ENCODE data around the gene STX18.

STX18 gene

GRCh38 chr4:4539481-4539880 is 2.4 kb downstream of the STX18 start:
- Histone ChIP-seq H3K36me3 (ENCODE audit: insufficient read depth, low read length) (no peaks in the 10 kb centered on the region), H3K27ac (ENCODE audit: low read length) (no peak overlapping the region), H3K9ac (ENCODE audit: low read depth, low read length) (no peak overlapping the region), H3K9me3 (ENCODE audit: insufficient read depth, low read length, severe bottlenecking) (no peaks in the 10 kb centered on the region), H4K20me1 (ENCODE audit: insufficient read depth, low read length) (peaks cover 24% of the 10 kb centered on the region; the same call in 1 of the 2 replicates), H3K79me2 (ENCODE audit: insufficient read depth, low read length) (peaks cover 84% of the 10 kb centered on the region), H2AFZ (ENCODE audit: low read depth, low read length) (no peak overlapping the region), H3K4me2 (ENCODE audit: insufficient read depth, low read length) (peak overlapping the region; percentile 89; the same call in 1 of the 2 replicates), H3K27me3 (ENCODE audit: insufficient read depth, low read length, poor library complexity) (no peaks in the 10 kb centered on the region), H3K4me3 (ENCODE audit: low read depth in 1 of 2, low read length in 2 of 2) (no peak overlapping the region; a peak in 1 of 4 replicates), H3K4me1 (ENCODE audit: insufficient read depth, low read length) (peaks cover 37% of the 10 kb centered on the region)
- no peak for TF ChIP-seq CTCF (IDR thresholded peaks at IDR 0.05; ENCODE audit: borderline replicate concordance, extremely low read depth, low read length, poor library complexity, severe bottlenecking)
- no peak for TF ChIP-seq EZH2 (IDR thresholded peaks at IDR 0.05; ENCODE audit: borderline replicate concordance, low read depth, low read length, severe bottlenecking)
- ATAC-seq (ENCODE audit: insufficient read depth, low read depth) (no peak), DNase-seq (no peak)

- Histone ChIP-seq H3K4me2 (ENCODE audit: insufficient read depth, low read length) (no peak overlapping the region), H3K27ac (ENCODE audit: low read length) (no peak overlapping the region), H4K20me1 (ENCODE audit: insufficient read depth, low read length) (peaks cover 39% of the 10 kb centered on the region; the same call in 1 of the 2 replicates), H3K4me3 (ENCODE audit: low read depth in 1 of 2, low read length in 2 of 2) (no peak overlapping the region), H3K9ac (ENCODE audit: low read depth, low read length) (no peak overlapping the region), H3K4me1 (ENCODE audit: insufficient read depth, low read length) (peaks cover 17% of the 10 kb centered on the region), H2AFZ (ENCODE audit: low read depth, low read length) (no peak overlapping the region), H3K9me3 (ENCODE audit: insufficient read depth, low read length, severe bottlenecking) (no peaks in the 10 kb centered on the region), H3K27me3 (ENCODE audit: insufficient read depth, low read length, poor library complexity) (no peaks in the 10 kb centered on the region), H3K79me2 (ENCODE audit: insufficient read depth, low read length) (peaks cover 96% of the 10 kb centered on the region), H3K36me3 (ENCODE audit: insufficient read depth, low read length) (no peaks in the 10 kb centered on the region)
- ATAC-seq (ENCODE audit: insufficient read depth, low read depth) (no peak), DNase-seq (no peak)
- TF ChIP-seq EZH2 (IDR thresholded peaks at IDR 0.05; ENCODE audit: borderline replicate concordance, low read depth, low read length, severe bottlenecking) (no peak), CTCF (IDR thresholded peaks at IDR 0.05; ENCODE audit: borderline replicate concordance, extremely low read depth, low read length, poor library complexity, severe bottlenecking) (no peak)
Observed at GRCh38 chr4:4535590-4535989, 6.3 kb downstream of the STX18 start.

- Histone ChIP-seq H3K36me3 (ENCODE audit: insufficient read depth, low read length) (0 out of 2 replicates have a peak, but pooled peaks cover under 1% of the 10 kb centered on the region), H3K9ac (ENCODE audit: low read depth, low read length) (no peak overlapping the region), H3K4me1 (ENCODE audit: insufficient read depth, low read length) (peaks cover 7% of the 10 kb centered on the region), H3K9me3 (ENCODE audit: insufficient read depth, low read length, severe bottlenecking) (no peaks in the 10 kb centered on the region), H3K79me2 (ENCODE audit: insufficient read depth, low read length) (peaks cover 90% of the 10 kb centered on the region), H3K27me3 (ENCODE audit: insufficient read depth, low read length, poor library complexity) (no peaks in the 10 kb centered on the region), H3K27ac (ENCODE audit: low read length) (no peak overlapping the region), H4K20me1 (ENCODE audit: insufficient read depth, low read length) (peaks cover 38% of the 10 kb centered on the region; the same call in 1 of the 2 replicates), H2AFZ (ENCODE audit: low read depth, low read length) (no peak overlapping the region), H3K4me3 (ENCODE audit: low read depth in 1 of 2, low read length in 2 of 2) (no peak overlapping the region), H3K4me2 (ENCODE audit: insufficient read depth, low read length) (no peak overlapping the region)
- DNase-seq: no peak
- no peak for ATAC-seq (ENCODE audit: insufficient read depth, low read depth)
- TF ChIP-seq EZH2 (IDR thresholded peaks at IDR 0.05; ENCODE audit: borderline replicate concordance, low read depth, low read length, severe bottlenecking) (no peak), CTCF (IDR thresholded peaks at IDR 0.05; ENCODE audit: borderline replicate concordance, extremely low read depth, low read length, poor library complexity, severe bottlenecking) (no peak)
Observed at GRCh38 chr4:4534515-4535145, 7.2 kb downstream of the STX18 start.

Data from DND-41 (cell line).